ENCODE measurements around the gene N4BP2L2. TPM values are rescaled to one million over a fixed set of nuclear protein-coding genes. Genes with fewer than 3 reads are reported as not detected.

Gene N4BP2L2
- total RNA-seq, 1 donor from 2014 or later = 71.2 TPM

DNA sequence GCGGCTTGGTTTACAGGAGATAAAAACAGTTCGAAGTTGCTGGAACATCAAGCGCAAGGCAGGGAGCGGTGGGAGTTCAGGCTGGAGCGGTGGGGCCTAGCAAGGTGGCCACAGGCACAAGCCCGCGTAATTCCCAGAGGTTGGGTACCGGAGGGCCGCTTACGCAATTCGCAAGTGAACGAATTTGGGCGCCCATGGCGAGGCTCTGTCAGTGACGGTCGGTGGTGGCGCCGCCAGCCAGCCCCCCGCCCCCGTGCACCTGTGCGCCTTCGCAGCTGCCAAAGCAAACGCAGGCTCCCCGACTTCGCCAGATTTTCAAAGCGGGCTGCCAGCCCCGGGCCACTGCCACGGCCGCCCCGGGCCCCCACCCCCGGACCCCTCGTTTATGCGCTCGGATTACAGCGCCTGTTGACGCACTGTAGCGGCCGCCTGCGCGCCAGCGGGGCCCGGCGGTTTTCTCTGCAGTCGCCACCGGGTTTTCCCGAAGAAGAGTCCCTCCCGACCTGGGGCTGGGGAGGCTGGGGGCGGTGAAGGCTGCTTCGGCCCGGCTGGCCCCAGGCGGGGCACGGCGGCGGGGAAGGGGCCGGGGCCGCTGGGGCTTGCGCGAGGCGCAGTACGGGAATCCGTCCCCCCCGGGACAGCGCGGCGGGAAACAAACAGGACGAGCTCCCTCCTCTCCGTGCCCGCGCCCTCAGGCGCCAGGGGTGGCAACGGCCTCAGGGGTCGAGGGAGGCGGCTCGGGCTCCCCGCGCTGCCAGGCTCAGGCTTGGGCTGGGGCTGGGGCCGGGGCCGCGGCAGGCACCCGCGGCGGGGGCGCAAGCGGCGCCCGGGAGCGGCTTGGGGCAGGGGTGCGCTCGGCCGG, 111.4 kb downstream of the N4BP2L2 start:
- DNase-seq (ENCODE audit: low read depth in 2 of 2) = peak; percentile 32 to 50

DNA sequence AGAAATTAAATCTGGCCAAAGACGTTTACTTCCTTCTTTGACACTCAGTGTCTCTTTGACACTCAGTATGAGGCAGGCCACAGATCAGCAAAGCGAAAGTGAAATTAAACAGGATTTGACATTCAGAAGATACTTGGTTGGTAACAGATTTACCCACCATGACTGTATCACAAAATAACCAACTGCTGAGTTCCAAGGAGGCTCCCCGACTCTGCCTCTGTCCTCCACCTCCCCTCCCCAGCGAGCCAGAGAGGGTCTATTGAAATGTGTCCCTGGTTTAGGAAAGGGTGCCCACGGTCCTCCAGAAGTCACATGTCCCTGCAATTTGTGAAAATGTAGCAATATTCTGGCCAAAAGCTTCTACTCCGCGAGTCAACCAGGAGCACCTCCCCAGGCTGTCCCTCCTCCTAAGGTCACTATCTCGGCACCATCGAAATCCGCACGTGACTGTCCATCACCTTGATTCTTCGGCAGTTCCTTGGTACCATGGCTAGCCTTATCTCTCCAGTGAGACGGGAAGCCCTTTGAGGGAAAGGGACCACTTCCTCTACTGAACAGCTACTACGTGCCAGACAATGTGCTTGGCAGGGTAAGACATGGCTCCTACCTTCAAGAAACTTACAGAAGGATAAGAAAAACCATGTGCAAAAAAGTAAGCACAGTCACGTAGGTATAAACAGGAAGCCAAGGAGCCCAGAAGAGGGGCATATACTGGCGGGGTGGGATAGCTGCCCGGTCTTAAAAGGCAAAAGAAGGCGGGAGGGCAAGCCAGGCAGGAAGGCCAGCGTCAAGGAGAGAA, 112.2 kb downstream of the N4BP2L2 start:
- peak; percentile 27 to 56 for DNase-seq (ENCODE audit: low read depth in 2 of 2)

- DNase-seq (ENCODE audit: low read depth in 2 of 2) = no peak
These were observed 113.4 kb downstream of the N4BP2L2 start for GRCh38 chr13:32425158-32425557.

DNA sequence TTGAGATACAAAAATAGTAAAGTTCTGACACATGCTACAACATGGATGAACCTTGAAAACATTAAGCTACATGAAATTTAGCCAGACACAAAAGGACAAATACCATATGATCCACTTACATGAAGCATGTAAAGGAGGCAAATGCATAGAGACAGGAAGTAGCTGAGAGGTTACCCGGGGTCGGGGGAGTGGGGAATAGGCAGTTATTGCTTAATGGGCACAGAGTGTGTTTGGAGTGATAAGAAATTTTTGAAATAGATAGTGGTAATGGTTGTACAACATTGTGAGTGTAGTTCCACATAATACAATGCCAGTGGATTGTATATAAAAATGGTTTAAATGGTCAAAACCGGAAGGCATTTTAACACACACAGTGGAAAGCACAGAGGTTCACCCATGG, 115.0 kb downstream of the N4BP2L2 start:
- no peak for DNase-seq (ENCODE audit: low read depth in 2 of 2)

DNA sequence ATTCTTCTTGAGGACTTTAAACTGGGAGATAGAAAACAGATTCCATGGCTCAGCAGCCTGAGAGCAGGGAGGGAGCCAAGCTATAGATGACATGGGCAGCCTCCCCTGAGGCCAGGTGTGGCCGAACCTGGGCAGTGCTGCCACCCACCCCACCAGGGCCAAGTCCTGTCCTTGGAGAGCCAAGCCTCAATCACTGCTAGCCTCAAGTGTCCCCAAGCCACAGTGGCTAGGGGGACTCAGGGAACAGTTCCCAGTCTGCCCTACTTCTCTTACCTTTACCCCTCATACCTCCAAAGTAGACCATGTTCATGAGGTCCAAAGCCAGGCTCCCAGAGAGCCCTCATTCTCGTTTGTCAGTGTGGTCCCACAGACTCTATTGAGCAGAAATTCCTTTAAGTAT, 118.7 kb downstream of the N4BP2L2 start:
- DNase-seq (ENCODE audit: low read depth in 2 of 2) = no peak

DNA sequence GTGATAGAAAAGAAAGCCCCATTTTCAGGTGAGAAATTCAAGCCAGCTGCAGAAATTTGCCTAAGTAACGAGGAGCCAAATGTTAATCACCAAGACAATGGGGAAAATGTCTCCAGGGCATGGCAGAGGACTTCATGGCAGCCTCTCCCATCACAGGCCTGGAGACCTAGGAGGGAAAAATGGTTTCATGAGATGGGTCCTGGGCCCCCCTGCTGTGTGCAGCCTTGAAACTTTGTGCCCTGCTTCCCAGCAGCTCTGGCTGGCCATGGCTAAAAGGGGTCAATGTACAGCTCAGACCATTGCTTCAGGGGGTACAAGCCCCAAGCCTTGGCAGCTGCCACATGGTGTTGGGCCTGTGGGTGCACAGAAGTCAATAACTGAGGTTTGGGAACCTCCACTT, 120.6 kb downstream of the N4BP2L2 start:
- no peak for DNase-seq (ENCODE audit: low read depth in 2 of 2)

- peak; percentile 11 to 13 for DNase-seq (ENCODE audit: low read depth in 2 of 2)
These were observed 123.6 kb downstream of the N4BP2L2 start for GRCh38 chr13:32415019-32415418.

GRCh38 chr13:32414580-32414979, 124.0 kb downstream of the N4BP2L2 start:
- no peak for DNase-seq (ENCODE audit: low read depth in 2 of 2)

GRCh38 chr13:32413284-32413683, 125.3 kb downstream of the N4BP2L2 start:
- DNase-seq (ENCODE audit: low read depth in 2 of 2) = no peak

- DNase-seq (ENCODE audit: low read depth in 2 of 2) = no peak
These were observed 128.8 kb downstream of the N4BP2L2 start for GRCh38 chr13:32409561-32410421.

GRCh38 chr13:32409001-32409313, 129.6 kb downstream of the N4BP2L2 start:
- no peak for DNase-seq (ENCODE audit: low read depth in 2 of 2)

DNA sequence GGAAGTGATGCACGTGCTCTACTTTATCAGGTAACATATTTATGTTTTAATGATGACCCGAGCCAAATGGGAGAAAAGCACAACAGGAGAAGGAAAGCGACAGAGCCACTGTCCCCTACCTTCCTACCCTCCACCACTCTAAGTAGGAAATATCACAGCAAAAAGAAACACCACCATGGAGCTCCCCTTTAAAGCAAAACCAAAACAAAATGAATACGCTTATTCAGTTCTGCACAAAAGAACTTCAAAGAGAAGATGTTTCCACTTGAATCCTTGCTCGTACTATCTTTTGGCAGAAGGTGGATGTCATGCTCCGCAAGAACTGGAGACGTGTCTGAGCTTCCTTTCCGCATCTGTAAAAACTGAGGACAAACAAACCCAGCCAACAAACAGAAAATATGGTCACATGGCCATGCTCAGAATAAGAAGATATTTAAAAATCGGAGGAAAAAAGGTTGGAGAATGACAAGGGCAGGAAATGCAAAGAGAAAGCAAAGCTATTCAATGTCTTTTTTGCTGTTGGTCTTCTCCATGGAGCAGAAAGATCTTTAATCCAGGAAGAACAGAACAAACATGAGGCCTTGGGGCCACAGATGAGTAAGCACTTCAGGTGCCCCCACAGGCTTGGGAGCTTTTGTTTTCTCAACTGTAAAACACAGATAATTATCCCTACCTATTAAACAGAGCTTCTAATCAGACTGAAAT, 130.1 kb downstream of the N4BP2L2 start:
- DNase-seq (ENCODE audit: low read depth in 2 of 2) = no peak

DNA sequence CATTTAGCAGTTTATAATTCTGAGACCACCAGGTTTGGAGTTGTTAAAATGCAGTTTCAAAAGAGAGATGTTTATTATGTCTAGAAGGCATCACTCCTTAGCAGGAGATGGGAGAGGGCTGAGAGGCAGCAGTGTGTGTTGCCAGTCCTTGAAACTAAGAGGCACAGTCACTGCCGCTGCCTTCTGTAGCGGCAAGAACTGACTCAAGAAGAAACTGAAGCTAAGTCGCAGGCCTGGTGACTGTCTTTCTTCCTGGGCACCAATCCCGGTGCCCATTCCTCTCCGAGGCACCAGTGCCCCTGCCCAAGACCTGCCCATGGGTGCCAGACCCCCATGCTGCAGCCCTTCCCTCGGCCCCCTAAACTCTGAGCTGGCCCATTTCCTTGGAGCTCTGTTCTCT, 130.7 kb downstream of the N4BP2L2 start:
- DNase-seq (ENCODE audit: low read depth in 2 of 2) = no peak

- no peak for DNase-seq (ENCODE audit: low read depth in 2 of 2)
These were observed 135.5 kb downstream of the N4BP2L2 start for GRCh38 chr13:32403108-32403507.

- DNase-seq (ENCODE audit: low read depth in 2 of 2) = no peak
These were observed 147.4 kb downstream of the N4BP2L2 start for GRCh38 chr13:32391101-32391619.

GRCh38 chr13:32390484-32390883, 148.1 kb downstream of the N4BP2L2 start:
- DNase-seq (ENCODE audit: low read depth in 2 of 2) = no peak

DNA sequence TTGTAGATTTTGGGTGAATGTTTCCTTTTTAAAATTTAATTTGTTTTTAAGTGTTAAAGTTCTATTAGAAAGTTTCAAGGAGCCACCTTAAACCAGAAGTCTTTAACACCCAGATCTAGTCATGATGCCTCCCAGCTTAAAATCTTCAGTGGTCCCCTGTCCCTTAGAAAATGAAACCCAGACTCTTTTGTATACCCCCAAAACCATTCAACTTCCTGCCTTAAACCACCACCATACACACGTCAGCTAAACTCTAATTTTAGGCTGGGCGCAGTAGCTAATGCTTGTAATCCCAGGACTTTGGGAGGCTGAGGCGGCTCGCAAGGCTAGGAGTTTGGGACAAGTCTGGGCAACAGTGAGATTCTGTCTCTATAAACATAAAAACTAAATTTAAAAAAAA, 148.5 kb downstream of the N4BP2L2 start:
- DNase-seq (ENCODE audit: low read depth in 2 of 2) = no peak

DNA sequence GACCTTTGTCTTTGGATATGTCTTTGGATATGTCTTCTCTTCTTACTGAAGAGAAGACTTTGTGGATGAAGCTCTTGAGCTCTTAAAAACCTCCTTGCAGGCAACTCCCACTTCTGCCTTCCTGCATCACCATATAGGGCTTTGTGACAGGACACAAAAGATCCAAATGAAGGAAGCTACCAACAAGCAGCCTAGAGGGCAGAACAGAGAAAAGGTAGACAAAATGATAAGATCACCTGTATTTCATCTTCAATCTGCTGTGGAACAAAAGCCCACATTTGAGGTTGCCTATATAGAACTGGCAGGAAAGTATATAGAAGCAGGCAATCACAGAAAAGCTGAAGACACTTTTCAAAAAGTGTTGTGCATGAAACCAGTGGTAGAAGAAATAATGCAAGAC, 153.2 kb downstream of the N4BP2L2 start:
- no peak for DNase-seq (ENCODE audit: low read depth in 2 of 2)

DNA sequence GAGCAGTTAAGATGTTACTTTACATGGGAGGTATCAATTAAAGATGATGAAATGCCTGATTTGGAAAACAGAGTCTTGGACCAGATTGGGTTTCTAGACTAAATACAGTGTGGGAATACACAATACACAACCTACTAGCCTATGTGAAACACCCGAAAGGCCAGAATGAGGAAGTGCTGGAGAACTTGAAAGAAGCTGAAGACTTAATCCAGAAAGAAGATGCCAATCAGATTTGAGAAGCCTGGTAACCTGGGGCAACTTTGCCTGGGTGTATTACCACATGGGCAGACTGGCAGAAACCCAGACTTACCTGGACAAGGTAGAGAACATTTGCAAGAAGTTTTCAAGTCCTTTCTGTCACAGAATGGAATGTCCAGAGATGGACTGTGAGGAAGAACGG, 153.9 kb downstream of the N4BP2L2 start:
- DNase-seq (ENCODE audit: low read depth in 2 of 2) = no peak

GRCh38 chr13:32383836-32384618, 154.6 kb downstream of the N4BP2L2 start:
- DNase-seq (ENCODE audit: low read depth in 2 of 2) = no peak
